HL-60 (cell line): ENCODE measurements around the gene VAMP3.

Experiments
- DNase-seq, 2 experiments: peaks; one replicate each; pipeline ENCODE4 v3.0.0-alpha.2; 2010 to 2020; ENCODE audit warnings: low read depth in 1 of 2, low spot score in 1 of 2
- H3K27ac ChIP-seq: fragments of 250-450 bp; sonication (Bioruptor Pico); replicated peaks from 2 replicates; pipeline ENCODE4 v1.5.1; 2020; ENCODE audit warnings: mild to moderate bottlenecking, moderate library complexity
- H3K27me3 ChIP-seq: fragments of 250-450 bp; sonication (Bioruptor Pico); 2 replicates; pipeline ENCODE4 v1.5.1; 2021; ENCODE audit warnings: mild to moderate bottlenecking, moderate library complexity; ENCODE audit not compliant: insufficient read depth, poor library complexity, severe bottlenecking
- H3K4me3 ChIP-seq: replicated peaks from 2 replicates; pipeline ENCODE4 v1.5.1; 2011; ENCODE audit warnings: mild to moderate bottlenecking, control low read depth, low read length; ENCODE audit not compliant: insufficient read depth
- CTCF ChIP-seq: IDR thresholded peaks from one replicate; pipeline ENCODE4 v1.5.1; 2011; ENCODE audit warnings: low read length, control low read depth, inconsistent platforms; ENCODE audit not compliant: insufficient read depth
- GABPA ChIP-seq: IDR thresholded peaks from 2 replicates; pipeline ENCODE4 v1.6.1; 2012; ENCODE audit warnings: low read depth
- POLR2AphosphoS5 ChIP-seq: IDR thresholded peaks from 2 replicates; pipeline ENCODE4 v1.6.1; 2012; ENCODE audit warnings: low read depth
- SPI1 ChIP-seq: IDR thresholded peaks from 2 replicates; pipeline ENCODE4 v1.6.1; 2012; ENCODE audit warnings: low read depth, mild to moderate bottlenecking, borderline replicate concordance
- TF ChIP-seq, protein P1 (sequence below): IDR thresholded peaks from 2 replicates; pipeline ENCODE4 v1.6.1; 2012; ENCODE audit warnings: low read depth; ENCODE audit not compliant: insufficient replicate concordance

Gene VAMP3

GRCh38 chr1:7732331-7732730 is 38.8 kb upstream of the VAMP3 start:
- Histone ChIP-seq H3K27ac (no peak overlapping the region), H3K4me3 (no peak overlapping the region), H3K27me3 (no peaks in the 10 kb centered on the region)
- no peak for TF ChIP-seq SPI1
- no peak for TF ChIP-seq GABPA
- TF ChIP-seq, protein P1, sequence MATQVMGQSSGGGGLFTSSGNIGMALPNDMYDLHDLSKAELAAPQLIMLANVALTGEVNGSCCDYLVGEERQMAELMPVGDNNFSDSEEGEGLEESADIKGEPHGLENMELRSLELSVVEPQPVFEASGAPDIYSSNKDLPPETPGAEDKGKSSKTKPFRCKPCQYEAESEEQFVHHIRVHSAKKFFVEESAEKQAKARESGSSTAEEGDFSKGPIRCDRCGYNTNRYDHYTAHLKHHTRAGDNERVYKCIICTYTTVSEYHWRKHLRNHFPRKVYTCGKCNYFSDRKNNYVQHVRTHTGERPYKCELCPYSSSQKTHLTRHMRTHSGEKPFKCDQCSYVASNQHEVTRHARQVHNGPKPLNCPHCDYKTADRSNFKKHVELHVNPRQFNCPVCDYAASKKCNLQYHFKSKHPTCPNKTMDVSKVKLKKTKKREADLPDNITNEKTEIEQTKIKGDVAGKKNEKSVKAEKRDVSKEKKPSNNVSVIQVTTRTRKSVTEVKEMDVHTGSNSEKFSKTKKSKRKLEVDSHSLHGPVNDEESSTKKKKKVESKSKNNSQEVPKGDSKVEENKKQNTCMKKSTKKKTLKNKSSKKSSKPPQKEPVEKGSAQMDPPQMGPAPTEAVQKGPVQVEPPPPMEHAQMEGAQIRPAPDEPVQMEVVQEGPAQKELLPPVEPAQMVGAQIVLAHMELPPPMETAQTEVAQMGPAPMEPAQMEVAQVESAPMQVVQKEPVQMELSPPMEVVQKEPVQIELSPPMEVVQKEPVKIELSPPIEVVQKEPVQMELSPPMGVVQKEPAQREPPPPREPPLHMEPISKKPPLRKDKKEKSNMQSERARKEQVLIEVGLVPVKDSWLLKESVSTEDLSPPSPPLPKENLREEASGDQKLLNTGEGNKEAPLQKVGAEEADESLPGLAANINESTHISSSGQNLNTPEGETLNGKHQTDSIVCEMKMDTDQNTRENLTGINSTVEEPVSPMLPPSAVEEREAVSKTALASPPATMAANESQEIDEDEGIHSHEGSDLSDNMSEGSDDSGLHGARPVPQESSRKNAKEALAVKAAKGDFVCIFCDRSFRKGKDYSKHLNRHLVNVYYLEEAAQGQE, result no peak
- no peak for TF ChIP-seq CTCF
- TF ChIP-seq POLR2AphosphoS5, result no peak
- DNase-seq, result no peak

DNA sequence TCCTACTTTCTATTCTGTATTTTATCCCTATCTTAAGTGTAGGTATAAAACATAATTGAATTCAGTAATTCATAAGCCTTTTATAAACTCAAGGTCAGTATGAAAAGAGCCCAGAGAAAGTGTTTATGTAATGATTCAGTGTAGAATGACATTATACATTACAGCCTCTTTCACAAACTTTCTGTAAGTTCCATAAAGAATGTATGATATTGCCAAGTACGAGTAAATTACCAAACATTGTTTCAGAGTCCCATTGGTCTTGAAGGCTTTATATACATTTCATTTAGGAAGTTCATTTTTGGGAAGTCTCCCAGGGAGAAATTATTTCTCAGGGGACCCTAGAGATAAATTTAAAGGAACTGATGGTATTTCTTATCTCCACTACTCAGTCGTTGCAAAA is 37.8 kb upstream of the VAMP3 start:
- Histone ChIP-seq H3K27ac (no peak overlapping the region), H3K4me3 (no peak overlapping the region), H3K27me3 (no peaks in the 10 kb centered on the region)
- no peak for DNase-seq
- TF ChIP-seq GABPA (no peak), CTCF (no peak), SPI1 (no peak), POLR2AphosphoS5 (no peak)

GRCh38 chr1:7738044-7738443 is 33.1 kb upstream of the VAMP3 start:
- TF ChIP-seq GABPA (no peak), POLR2AphosphoS5 (no peak), SPI1 (no peak), CTCF (no peak)
- TF ChIP-seq, protein P1, result no peak
- Histone ChIP-seq H3K27ac (no peak overlapping the region), H3K27me3 (no peaks in the 10 kb centered on the region), H3K4me3 (no peak overlapping the region)
- no peak for DNase-seq

GRCh38 chr1:7743346-7743745 is 27.8 kb upstream of the VAMP3 start:
- TF ChIP-seq GABPA (no peak), CTCF (no peak), POLR2AphosphoS5 (no peak), SPI1 (no peak)
- TF ChIP-seq, protein P1, result no peak
- Histone ChIP-seq H3K27ac (no peak overlapping the region), H3K27me3 (no peaks in the 10 kb centered on the region), H3K4me3 (no peak overlapping the region)
- no peak for DNase-seq
